GM19468 (cell line): ENCODE measurements around the gene ZNF850.
A peak's percentile ranks its signal among the peaks of the same experiment; 100 is the strongest.

ENCODE experiments used
- ATAC-seq: cut with Tn5 transposase; IDR thresholded peaks from one replicate; pipeline ENCODE4 v1.9.1; 2021; ENCODE audit warnings: mild to moderate bottlenecking, moderate library complexity, moderate number of reproducible peaks; ENCODE audit not compliant: unreplicated experiment; ENCODE audit errors: extremely low read depth

The ZNF850 gene

DNA sequence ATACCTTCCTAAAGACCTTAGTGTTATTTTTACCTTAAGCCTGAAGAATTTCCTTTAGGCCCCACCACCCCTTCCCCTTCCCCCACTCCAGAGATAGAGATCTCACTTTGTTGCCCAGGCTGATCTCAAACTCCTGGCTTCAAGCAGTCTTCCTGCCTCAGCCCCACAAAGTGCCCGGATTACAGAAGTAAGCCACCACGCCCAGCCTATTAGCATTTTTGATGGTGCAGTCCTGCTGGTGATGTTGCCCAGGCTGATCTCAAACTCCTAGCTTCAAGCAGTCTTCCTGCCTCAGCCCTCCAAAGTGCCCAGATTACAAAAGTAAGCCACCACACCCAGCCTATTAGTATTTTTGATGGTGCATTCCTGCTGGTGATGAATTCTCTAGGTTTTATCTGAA lies 63.2 kb downstream of the ZNF850 start:
- no peak for ATAC-seq

DNA sequence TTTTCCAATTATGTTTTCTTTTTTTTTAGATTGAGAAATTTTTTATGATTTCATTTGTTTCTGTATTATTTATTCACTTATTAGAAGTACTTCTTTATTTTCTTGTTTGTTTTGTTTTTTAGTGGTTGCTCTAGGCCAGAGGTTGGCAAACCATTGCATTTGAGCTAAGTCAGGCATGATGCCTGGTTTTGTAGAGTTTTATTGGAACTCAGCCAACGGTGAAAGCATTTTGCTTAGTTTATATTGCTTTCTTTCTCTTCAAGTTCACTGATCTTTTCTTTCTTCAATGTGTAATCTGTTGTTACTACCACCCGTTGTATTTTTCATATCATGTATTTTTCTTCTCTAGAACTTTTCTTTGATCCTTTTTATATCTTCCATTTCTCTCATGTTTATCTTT lies 65.5 kb downstream of the ZNF850 start:
- ATAC-seq = no peak

DNA sequence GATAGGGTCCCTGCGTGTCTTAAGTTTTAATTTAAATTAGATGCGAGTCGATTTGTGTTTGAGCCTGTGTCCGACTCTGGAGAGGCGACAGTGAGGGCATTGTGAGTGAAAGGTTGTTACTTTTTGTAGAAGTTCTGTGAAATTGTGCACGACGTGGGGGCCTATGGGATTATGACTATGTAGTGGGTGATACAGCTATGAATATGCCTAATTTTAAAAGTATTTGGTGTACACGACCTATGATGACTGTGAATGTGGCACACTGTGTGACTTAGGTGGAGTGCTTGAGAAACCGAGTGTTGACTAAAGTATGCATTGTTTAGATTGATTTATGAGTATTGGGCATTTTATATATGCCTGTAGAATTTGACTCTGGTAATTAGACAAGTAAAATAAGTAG lies 84.5 kb downstream of the ZNF850 start:
- no peak for ATAC-seq

GRCh38 chr19:36687214-36688056 lies 85.2 kb downstream of the ZNF850 start, which contains the start of gene ZNF567:
TSS of gene ZNF567 (plus strand) at chr19:36687612. CDS start at chr19:36694868, 7,256 bp downstream.
- ATAC-seq = peak; percentile 59

DNA sequence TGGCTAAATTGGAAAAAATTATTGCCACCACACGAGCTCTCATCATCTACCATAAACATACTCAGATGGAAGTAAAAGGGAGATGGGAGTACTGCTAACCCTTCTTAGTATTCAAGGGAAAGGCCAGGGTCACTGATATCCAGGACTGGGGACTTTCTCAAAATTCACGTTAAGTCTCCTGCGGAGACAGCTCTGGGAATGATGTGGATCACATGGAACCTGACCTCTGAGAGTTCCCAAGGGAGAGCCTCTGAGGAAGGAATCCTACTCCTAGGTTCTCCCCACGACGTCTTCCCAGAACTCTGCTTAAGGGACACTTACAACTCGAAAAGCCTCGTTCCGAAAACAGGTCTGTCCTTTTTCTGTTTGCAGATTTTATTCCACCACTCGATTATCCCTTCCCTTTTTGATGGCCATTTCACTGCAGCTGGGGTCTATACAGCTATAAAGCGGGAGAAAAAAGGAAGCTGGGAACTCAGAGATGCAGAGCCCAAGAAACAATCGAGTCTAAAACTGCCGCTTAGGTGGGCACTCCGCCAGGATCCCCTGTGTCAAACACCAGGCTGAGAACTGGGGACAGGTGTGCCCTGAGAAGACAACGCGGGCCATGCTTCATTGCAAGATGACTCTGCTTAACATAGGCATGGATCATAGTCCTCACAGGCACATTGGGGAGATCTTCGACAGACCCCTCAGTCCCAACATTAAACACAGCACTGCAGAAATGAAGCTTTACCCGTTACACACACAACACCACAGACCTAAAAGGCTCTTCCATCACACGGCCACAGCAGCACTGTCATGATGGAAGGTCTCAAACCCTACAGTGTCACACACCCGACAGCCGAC lies 86.0 kb downstream of the ZNF850 start:
- ATAC-seq = no peak

- no peak for ATAC-seq
Observed at GRCh38 chr19:36685835-36686234, 86.8 kb downstream of the ZNF850 start.

DNA sequence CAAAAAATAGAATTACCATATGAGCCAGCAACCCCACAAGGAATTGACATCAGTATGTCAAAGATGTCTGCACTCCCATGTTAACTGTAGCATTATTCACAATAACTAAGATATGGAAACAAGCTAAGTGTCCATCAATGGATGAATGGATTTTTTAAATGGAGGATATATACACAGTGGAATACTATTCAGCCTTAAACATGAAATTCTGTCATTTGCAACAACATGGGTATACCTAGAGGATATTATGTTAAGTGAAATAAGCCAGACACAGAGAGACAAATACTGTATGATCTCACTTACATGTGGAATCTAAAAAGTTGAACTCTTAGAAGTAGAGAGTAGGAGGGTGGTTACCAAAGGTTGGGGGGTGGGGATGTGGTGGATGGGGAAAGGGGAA lies 93.2 kb downstream of the ZNF850 start:
- ATAC-seq = no peak

DNA sequence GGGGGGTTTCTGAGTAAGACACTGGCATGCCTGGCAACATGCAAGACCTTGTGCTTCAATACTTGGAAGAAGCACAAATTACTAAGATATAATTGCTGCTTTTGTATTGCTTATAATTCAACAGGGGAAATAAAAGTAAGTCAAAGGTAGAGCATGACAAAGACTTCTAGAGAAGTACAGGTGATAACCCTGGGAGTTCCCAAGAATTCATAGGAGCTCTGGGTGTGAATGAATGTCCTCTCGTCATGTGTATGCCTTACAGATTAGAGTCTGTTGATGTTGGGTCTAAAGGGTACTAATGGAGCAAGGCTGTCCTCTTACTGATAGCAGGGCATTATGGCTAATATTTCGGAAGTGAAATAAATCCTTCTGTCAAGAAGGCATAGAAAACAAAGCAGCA lies 98.4 kb downstream of the ZNF850 start:
- ATAC-seq = no peak

GRCh38 chr19:36672368-36672767 lies 100.2 kb downstream of the ZNF850 start:
- no peak for ATAC-seq

DNA sequence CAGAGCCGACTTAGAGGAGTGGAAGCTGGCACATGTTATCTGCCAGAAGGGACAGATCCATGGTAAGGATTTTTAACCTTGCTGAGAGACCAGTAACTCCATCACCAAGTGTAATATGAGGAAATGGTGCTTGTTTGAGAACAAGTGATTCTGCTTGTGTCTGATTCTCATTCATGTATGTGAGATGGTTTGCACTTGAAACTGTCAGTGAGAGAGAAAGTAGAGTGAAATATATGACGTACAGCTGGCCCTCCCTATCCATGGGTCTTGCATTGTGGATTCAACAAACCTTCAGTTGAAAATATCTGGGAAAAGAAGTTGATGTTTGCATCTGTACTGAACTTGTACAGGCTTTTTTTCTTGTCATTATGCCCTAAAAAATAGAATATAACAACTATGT lies 104.0 kb downstream of the ZNF850 start:
- ATAC-seq = no peak

GRCh38 chr19:36665832-36666231 lies 106.8 kb downstream of the ZNF850 start:
- no peak for ATAC-seq
